ENCODE measurements around the gene RPP14.

GRCh38 chr3:58358092-58358491 is 52.0 kb downstream of the RPP14 start:
- TF ChIP-seq POLR2A (IDR thresholded peaks at IDR 0.05; ENCODE audit: low read depth, low read length) (no peak), CTCF (conservative IDR thresholded peaks at IDR 0.05; ENCODE audit: low read depth, low read length) (no peak)
